GM18511 (cell line): ENCODE measurements around the gene ZNF512B.

ENCODE experiments used
- ATAC-seq: cut with Tn5 transposase; IDR thresholded peaks from one replicate; pipeline ENCODE4 v1.9.1; 2021; ENCODE audit warnings: mild to moderate bottlenecking, moderate library complexity; ENCODE audit not compliant: unreplicated experiment

The ZNF512B gene

DNA sequence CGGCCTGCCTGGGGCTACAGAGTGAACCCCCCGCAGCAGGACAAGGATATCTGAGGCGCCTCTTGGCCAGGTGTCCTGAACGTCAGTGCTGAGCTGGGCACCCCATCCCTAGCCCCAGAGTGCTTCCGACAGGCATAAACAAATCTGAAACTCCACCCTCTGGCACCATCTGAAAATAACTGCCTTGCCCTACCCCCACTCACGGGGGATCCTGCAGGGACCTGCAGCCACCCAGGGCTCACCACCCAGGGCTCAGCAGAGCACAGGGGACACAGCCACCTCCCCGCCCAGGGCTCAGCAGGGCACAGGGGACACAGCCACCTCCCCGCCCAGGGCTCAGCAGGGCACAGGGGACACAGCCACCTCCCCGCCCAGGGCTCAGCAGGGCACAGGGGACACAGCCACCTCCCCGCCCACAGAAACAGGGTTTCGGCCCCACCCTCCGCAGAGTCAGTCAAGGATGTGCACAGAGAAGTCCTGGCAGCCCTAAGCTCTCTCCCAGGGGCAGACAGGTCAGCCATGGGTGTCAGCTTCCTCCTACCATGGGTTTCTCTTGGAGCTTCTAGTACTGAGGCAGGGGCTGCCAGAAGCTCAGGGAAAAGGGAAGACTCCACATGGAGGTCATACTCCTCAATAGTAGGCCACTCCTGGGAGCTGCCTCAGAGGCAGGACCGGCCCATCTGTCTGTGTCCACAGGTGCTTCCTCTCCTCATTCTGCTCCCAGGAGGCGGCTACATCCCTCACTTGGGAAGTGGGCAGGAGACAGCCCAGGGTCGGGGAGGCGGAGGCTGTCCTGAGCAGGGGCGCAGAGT is 18.1 kb downstream of the ZNF512B start:
- no peak for ATAC-seq

- no peak for ATAC-seq
Measured at GRCh38 chr20:63950701-63951397, 18.9 kb downstream of the ZNF512B start.

DNA sequence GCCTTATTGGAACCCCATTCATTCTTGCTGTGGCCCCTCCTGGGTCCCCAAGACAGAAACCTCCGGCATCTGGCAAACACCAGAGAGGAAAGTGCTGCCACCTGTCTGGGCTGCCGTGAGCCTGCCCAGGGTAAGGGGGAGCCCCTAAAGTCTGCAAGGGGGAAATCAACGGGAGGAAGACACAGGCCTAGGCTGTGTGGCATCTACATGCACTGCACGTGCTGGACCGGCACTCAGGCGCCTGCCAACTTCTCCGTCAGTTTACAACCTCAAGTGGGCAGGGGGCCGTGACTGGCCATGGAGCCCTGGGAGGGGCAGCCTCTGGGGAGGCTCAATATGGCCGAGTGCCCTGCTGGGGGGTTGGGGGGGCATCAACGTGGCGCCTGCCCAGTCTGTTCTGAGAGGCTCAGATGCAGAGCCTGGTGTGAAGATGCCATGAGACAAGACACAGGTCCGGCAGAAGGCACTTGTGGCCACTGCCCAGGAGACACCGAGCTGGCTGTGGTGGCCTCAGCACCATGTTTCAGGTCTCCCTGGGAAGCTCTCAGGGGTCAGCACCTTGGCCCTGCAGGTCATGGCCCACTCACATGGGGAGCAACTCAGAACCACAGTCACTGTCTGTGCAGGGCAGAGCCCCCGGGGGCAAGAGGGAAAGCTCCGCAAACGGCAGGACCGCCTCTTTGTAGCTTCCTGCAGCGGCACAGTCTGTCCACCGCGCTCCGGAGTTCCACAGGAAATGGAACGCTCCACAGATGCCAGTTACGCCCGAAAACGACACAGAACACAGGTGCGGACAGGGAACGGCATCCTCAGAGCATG is 21.9 kb downstream of the ZNF512B start:
- no peak for ATAC-seq

- ATAC-seq: no peak
Measured at GRCh38 chr20:63946986-63947637, 22.6 kb downstream of the ZNF512B start.

GRCh38 chr20:63945921-63946920 is 23.5 kb downstream of the ZNF512B start:
- ATAC-seq: no peak

DNA sequence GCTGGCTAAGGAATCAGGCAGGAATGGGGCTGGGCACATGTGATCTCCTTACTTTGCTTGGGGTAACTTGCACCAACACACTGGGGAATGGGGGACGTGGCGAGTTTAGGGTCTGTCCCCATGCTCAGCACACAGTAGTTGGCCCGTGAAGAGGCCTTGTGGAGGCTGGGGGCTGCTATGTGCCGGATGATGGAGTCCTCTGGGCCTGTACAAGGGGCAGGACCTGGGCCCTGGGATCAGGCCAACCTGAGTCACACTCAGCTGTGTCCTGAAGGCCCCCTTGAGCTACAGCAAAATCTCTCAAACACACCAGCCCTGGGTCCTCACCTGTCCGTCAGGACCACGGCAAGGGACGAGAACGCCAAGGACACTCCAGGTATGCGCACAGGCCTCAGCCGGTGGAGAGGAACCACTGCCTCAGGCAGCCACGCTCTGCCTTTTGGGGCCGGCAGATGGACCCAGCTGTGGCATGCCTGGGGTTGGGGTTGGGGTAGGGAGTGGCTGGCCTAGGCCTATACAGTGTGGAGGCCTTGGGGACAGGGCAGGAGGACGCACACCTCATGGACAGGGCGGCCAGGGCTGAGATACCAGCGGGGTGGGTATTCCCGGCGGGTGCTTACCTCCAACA is 24.6 kb downstream of the ZNF512B start:
- ATAC-seq: no peak

- no peak for ATAC-seq
Measured at GRCh38 chr20:63944078-63944941, 25.4 kb downstream of the ZNF512B start.

- no peak for ATAC-seq
Measured at GRCh38 chr20:63943808-63944077, 26.0 kb downstream of the ZNF512B start.

GRCh38 chr20:63942969-63943807 is 26.5 kb downstream of the ZNF512B start:
- ATAC-seq: no peak

- no peak for ATAC-seq
Measured at GRCh38 chr20:63942250-63942951, 27.3 kb downstream of the ZNF512B start.

- ATAC-seq: no peak
Measured at GRCh38 chr20:63941282-63942081, 28.2 kb downstream of the ZNF512B start.

DNA sequence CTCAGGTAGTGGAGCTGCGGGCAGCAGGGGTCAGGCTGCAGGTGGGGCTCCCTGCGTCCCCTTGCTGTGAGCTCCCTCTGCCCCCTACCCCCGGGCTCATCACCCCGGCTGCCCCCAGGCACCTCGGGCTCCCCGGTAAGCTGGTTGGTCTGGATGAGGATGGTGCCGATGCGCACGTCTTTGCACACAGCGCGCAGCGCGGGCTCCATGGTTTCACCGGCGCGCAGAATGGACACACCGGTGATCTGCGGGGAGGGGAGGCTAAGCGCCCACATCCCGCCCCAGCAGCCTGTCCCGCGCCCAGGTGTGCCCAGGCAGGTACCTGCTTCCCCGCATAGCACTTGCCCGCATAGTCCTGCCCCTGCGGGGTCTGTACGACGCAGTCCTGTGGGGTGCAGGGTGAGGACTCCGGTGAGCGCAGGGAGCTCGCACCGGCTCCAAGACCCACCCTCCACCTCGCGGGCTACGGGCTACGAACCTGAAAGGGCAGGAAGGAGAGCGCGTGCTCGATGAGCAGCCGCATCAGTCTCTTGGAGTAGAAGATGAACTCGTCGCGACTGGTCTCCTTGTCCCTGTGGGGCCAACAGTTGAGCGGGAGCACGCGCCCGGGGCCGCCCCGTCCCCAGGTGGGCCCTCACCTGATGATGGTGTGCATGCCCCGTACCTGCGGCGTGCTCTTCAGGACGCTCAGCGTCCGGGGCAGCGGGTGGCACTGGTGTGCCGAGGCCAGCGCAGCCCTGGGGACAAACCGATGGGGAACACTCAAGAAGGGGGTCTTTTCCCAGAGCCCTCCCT is 29.1 kb downstream of the ZNF512B start:
- no peak for ATAC-seq

- ATAC-seq: no peak
Measured at GRCh38 chr20:63940071-63940471, 29.7 kb downstream of the ZNF512B start.

GRCh38 chr20:63939061-63939935 is 30.4 kb downstream of the ZNF512B start:
- ATAC-seq: no peak

DNA sequence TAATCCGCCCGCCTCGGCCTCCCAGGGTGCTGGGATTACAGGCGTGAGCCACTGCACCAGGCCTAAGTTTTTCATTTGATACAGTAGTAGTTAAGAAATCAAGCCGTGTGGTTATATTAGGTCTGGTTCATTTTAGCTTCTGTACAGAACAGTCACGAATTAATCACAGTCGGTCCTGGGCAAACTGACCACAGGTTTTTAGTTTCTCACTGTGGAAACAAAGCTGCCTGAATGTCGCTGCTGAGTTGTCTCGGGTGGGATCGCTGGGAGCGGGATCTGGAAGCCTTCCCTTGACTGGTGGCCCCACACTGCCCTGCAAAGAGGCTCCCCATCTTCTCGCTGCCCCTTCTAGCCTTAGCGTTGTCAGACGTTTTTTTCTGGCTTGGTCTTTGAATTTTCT is 32.1 kb downstream of the ZNF512B start:
- no peak for ATAC-seq
